HS-27A (cell line): ENCODE measurements around the gene GFOD1.
"Not testable (repeated sequence)": the region's sequence is repeated elsewhere in the genome, so short reads cannot be mapped to it uniquely, and the experiment has no call there.

ENCODE experiments used
- DNase-seq: peaks from one replicate; pipeline ENCODE4 v3.0.0-alpha.2; 2012; ENCODE audit warnings: low read depth, missing footprints

GFOD1 gene

DNA sequence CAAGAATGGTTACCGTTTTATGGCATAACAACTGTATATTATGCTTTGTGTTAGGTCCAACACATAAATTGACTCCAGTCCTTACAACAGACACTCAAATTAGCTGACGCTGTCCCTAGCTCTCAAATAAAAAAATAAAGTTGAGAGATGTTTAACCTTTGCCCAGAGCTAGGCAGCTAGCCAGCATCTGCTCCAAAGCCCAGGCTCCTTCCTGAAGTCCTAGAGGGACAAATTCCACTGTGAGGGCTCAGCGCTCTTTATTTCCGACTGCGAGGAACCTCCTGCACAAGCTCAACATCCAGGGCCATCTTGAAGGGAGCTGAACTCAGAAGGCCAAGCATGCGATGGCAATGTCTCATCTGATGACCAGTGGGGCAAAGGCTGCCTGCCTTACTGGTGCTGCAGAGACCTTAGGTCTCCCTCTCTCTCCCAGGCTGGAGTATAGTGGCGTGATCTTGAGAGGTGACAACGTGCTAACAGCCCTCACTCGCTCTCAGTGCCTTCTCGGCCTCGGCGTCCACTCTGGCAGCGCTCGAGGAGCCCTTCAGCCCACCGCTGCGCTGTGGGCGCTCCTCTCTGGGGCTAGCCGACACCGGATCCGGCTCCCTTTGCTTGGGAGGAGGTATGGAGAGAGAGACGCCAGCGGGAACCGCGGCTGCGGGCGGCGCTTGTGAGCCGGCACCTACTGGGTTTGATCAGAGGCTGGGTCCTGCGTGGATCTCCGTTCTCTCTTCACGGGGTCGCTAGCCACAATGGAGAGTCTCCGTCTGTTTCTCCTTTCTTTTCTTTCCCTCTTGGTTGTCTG, 24.7 kb upstream of the GFOD1 start:
- DNase-seq: no peak

DNA sequence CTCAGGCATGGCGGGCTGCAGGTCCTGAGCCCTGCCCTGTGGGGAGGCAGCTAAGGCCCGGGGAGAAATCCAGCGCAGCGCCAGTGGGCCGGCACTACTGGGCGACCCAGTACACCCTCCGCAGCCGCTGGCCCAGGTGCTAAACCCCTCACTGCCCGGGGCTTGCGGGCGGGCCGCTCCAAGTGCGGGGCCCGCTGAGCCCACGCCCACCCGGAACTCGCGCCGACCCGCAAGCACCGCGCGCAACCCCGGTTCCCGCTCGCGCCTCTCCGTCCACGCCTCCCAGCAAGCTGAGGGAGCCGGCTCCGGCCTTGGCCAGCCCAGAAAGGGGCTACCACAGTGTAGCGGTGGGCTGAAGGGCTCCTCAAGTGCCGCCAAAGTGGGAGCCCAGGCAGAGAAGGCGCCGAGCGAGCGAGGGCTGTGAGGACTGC, 23.8 kb upstream of the GFOD1 start:
- not testable (repeated sequence) for DNase-seq

DNA sequence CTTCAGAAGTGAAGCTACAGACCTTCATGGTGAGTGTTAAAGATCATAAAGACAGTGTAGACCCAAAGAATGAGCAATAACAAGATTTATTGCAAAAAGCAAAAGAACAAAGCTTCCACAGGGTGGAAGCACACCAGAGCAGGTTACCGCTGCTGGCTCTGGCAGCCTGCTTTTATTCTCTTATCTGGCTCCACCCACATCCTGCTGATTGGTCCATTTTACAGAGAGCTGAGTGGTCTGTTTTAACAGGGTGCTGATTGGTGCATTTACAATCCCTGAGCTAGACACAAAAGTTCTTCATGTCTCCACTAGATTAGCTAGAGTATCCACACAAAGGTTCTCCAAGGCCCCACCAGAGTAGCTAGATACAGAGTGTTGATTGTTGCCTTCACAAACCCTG, 23.0 kb upstream of the GFOD1 start:
- not testable (repeated sequence) for DNase-seq

DNA sequence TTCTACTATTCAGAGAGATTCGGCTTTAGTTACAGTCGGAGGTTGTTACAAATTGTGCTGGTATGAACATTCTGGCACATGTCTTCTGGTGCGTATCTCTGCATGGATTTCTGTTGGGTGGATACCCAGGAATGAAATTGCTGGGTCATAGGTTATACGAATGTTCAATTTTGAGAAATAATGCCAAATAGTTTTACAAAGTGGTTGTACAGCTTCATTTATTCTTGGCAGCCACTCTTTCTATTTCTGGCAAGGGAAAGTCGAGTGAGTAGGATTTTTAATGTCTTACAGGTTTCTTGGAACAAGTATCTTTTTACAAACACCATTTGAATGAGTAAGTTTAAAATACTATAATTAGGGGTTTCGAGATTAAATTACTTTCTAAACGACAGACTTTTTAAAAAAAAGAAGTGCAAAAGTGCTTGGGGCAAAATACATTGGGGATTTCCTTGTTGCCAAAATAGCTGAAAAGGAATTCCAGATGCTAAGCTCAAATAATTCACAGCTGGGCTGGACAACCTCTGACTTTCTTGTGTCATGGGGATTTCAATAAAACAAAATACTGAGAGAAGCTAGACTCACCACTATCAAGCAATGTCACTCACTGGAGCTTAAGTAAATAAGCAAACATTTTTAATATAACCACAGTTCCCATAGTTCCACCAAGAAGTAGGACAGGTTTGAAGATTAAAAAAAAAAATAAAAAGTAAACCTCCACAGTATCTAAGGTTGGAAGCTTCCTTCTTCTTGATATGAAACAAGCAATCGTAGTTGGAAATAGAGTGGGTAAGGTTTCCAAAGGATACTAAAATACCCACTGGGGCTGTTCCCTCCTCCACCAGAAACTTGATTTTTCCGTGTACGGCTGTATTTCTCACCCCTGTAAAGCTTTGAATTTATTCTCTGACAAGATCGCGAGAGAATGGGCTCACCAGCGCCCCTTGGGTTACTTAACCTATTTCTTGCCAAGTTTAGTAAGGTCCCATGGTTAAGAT, 21.6 kb upstream of the GFOD1 start:
- DNase-seq: no peak

- no peak for DNase-seq
Measured at GRCh38 chr6:13507306-13507860, 20.0 kb upstream of the GFOD1 start.

- DNase-seq: no peak
Measured at GRCh38 chr6:13505345-13505734, 17.9 kb upstream of the GFOD1 start.

- no peak for DNase-seq
Measured at GRCh38 chr6:13504611-13505344, 17.4 kb upstream of the GFOD1 start.

GRCh38 chr6:13500915-13501314, 13.5 kb upstream of the GFOD1 start:
- DNase-seq: no peak

- no peak for DNase-seq
Measured at GRCh38 chr6:13500264-13500663, 12.9 kb upstream of the GFOD1 start.

GRCh38 chr6:13496513-13497190, 9.3 kb upstream of the GFOD1 start:
- no peak for DNase-seq

DNA sequence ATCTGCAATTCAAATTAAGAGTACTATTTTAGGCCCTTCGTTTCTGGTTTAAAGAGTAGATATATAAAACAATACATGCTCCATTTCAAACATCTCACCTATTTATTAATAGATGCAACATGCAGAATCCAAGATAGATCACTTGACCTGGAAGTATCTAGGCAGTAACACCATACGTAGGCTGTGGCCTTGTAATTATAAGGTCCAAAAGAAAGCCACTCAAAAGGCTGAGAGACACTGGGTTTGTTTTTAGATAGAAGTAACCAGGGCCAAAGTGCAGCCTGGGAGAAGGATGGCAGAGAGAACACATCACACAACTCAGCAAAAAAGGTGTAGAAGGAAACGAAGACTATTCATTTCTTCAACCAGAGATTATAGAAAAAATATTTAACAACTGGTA, 8.4 kb upstream of the GFOD1 start:
- no peak for DNase-seq

DNA sequence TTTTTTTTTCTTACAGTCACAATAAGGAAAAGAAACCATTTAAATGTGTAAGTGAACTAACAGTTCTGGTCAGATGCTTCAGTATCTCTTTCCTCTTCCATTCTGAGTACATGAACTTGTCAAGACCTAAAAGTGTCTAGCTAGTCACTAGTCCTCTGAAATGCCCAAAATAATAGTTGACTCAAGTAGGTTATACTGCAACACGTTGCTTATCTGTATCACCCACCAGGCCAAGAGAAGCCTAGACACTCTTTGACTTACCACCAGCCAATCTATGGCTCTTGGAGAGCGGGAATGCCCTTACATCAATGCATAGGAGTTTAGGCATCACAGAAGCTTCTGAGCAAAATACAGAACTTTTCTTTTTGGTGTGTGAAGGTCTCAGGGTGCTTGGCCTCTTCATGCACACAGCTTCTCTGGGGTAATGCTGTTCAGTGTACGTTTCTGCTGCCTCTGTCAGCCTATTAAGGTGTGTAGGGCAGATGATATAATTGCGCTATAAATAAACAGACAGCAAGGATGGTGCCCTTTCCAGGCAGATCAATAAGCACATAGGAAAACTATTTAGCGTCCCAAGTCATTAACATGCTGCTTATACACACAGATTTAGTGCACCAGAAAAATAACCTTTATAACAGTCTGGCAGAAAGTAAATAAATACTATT, 7.8 kb upstream of the GFOD1 start:
- no peak for DNase-seq

DNA sequence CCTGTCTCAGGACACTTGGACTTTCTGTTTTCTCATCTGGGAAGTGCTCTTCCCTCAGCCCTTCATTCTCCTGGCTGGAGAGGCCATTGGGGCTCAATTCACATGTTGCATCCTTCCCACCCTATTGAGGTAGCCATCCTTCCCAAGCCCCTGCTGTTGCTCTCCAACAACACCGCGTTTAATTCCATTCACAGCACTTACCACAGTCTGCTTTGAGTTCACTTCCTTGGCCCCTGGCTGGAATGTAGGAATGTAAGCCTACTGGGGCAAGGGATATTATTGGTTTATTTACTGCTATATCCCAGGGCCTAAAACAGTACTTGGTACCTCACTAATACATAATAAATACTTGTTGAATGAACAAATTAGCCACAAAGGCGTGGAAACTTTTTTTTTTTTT, 6.7 kb upstream of the GFOD1 start:
- DNase-seq: no peak

DNA sequence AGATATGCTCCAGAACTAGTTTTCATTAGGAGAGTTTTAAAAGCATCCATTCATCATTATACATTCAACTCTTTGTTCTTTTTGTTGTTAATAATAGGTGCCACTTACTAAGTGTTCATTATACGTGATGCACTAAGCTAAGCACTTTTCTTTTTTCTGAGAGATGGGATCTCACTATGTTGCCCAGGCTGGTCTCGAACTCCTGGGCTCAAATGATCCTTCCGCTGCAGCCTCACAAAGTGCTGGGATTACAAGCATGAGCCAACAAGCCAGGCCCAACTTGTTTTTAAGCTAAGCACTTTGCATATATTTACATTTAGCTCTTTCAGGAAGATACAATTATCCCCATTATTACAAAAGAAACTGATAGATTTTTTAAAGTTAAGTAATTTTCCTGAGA, 5.7 kb upstream of the GFOD1 start:
- no peak for DNase-seq

- no peak for DNase-seq
Measured at GRCh38 chr6:13492357-13492756, 5.0 kb upstream of the GFOD1 start.

- DNase-seq: no peak
Measured at GRCh38 chr6:13491538-13491937, 4.1 kb upstream of the GFOD1 start.

GRCh38 chr6:13490402-13490801, 3.0 kb upstream of the GFOD1 start:
- DNase-seq: no peak

DNA sequence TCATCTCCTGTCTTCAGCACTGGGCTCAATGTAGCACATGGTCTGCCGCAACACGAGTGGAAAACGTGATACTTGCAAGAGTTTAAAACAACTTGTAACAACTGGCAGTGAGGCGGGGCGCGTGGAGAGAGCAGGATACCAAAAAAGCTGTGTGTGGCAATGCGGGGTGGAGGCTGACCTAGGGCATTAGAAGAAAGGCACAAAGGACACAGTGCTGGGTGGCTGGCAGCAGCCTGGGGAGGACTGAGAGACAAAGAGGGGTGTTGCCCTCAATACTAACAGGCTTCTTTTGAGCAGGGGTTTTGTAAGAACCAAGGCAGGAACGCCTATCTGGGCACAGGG, 1.5 kb upstream of the GFOD1 start:
- no peak for DNase-seq

DNA sequence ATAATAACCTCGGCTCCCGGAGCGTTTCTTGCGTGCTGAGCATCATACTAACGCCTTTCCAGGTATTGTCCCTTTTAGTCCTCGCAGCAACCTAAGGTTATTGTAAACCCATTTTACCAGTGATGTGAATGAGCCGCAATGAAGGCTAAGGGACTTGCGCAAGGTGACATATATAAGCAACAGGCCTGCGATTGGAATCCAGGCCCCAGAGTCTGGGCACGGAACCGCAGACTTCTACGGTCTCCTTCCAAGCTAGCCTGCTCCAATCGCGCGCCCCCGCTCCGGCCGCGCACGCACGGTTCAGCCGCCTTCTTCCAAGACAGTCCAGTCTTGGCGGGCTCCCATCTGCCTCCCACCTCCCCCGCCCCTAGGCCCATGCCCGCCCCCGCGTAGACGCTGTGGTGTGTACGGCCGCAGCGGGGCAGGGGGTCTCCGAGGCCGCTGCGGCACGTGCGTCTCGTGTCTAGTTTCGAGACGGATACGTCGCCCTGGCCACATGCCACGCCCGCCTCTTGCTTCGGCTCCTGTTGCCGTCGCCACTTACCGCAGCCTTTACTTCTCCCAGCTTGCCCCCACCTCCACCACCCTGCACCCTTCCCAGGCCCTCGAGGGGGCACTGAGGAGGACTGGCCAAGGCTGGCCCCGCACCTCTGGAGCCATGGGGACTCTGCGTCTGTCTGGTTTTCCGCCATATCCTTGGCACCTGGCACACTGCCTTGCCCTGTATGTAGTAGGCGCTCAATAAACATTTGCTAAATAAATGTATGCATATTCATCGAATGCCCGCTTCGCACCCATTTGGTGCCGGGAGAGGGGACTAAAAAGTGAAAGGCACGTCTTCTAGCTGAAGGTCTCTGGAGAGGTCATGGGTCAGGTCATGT, 855 bp upstream of the GFOD1 start:
- DNase-seq: no peak

DNA sequence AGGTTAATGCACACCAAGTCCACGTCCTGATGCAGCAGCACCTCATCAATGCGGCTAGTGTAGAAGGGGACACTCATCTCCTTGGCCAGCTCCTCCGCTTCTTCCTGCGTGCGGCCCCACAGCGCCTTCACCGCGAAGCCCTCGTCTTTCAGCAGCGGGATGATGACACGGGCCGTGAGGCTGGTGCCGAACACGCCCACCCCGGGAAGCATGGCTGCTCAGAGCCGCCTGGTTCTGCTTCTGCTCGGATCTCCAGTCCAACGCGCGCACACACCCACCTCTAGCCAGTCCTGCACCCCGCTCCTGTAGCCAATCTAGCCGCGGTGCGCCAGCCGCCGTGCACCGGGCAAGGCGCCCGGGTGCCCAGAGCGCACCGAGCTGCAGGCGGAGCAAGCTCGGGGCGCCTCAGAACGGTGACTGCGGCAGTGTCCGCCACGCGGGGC, 700 bp downstream of the GFOD1 start:
- DNase-seq: peak; percentile 55
